Lung microvascular endothelial cell (primary cell): Measurements from ENCODE around the gene BET1. TPM values are rescaled to one million over a fixed set of nuclear protein-coding genes. Genes with fewer than 3 reads are reported as not detected.

ENCODE experiments used
- DNase-seq, 2 donors: peaks; one replicate each; pipeline versions ENCODE4 v3.0.0 to v3.0.0-alpha.2; 2010; ENCODE audit warnings: low read depth in 2 of 2
- total RNA-seq: library from RNA; depleted of rRNA; stranded (reverse); fragments of >200 nt; gene quantifications from 2 replicates; pipeline ENCODE4 v1.2.1, GENCODE V29; 2014

The BET1 gene
- total RNA-seq, 1 donor from 2014 or later, result 28.4 TPM

DNA sequence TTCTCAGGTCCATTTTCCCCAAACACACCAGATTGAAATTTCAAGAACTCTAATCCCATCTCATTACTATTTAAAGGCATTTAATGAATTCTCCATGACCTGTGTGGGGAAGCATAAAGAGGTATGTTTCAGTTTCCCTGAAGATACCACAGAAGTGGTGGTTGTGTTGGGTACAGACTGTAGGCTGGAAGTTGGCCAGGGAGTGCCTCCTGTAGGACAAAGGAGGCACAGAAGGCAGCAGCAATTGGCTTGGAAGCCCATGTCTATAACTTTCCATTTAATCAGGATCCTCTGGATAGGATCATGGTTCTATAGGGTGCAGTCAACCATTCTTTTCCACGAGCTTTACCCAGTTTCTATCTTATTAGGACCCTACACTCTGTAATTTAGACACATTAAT, 8.6 kb upstream of the BET1 start:
- DNase-seq, result peak in 1 of 2 donors; percentile 20

DNA sequence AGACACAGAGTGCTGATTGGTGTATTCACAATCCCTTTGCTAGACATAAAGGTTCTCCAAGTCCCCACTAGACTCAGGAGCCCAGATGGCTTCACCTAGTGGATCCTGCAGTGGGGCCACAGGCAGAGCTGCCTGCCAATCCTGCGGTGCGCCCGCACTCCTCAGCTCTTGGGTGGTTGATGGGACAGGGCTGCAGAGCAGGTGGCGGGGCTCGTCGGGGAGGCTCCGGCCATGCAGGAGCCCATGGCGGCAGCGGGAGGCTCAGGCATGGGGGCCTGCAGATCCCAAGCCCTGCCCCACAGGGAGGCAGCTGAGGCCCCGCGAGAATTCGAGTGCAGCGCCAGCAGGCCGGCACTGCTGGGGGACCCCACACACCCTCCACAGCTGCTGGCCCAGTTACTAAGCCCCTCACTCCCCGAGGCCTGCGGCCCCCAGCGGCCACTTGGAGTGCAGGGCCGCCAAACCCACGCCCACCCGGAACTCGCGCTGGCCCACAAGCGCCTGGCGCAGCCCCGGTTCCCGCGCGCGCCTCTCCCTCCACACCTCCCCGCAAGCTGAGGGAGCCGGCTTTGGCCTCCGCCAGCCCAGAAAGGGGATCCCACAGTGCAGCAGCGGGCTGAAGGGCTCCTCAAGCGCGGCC, 7.7 kb upstream of the BET1 start:
- DNase-seq, result no peak

DNA sequence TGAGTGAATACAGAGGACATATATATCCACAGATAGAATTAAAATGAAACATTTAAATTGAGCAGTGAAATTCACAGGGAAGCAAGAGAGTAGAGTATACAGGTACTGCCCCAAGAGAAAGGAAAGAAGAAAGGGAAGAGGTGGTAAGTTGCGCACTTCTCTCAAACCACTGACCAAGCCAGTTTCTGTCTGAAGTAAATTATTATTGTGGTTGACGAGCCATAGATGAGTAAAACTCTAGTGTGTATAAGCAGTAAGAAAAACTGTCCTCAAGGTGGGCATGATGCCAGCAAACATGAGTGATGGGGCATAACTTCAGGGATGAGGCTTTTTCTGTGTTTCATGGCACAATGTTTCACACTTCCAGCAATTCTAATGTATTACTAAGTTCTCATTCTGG, 4.4 kb upstream of the BET1 start:
- DNase-seq, result peak in 1 of 2 donors; percentile 82

DNA sequence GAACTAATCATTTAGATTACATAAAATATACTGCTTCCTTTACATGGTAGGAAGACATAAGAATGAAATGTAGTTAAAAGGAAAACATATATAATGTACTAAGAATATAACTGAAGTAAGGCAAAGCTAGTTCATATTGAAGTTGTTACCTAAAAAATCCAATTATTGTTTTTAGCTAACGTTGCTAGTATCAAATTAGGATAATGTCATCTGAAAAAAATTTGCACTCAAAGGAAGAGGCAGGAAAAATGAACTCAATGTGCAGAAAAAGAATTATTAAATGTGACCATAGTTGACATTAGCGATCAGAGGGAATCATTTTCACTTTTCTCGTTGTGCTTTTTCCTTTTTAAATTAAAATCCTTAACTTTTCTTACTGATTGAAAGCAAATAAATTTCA, 1.6 kb upstream of the BET1 start:
- DNase-seq, result no peak

DNA sequence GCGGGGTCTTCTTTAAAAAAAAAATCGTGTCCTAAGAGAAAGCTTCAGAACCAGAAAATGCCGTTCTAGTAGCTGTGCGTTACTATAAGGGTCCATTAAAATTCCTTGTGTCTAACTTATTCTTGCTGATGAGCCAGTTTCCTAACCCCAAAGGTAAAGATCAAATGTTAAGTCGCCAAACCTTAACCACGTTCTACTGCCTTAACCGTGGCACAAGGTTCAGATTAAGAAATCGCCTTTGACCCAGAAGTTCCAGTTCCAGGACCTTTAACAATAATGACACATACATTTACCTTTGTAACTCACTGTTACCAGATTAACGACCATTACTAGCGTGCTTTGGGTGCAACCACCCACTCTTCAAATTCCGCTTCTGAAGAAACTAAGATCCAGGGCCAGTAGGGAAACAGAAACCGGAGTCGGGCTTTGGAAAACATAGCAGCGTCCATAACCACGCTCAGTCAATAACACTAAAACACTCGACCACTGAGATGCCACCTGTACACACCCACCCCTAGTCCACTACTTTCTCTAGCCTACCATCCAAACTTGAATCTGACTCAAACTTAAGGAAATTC, 620 bp downstream of the BET1 start:
- peak; percentile 39 to 53 for DNase-seq

DNA sequence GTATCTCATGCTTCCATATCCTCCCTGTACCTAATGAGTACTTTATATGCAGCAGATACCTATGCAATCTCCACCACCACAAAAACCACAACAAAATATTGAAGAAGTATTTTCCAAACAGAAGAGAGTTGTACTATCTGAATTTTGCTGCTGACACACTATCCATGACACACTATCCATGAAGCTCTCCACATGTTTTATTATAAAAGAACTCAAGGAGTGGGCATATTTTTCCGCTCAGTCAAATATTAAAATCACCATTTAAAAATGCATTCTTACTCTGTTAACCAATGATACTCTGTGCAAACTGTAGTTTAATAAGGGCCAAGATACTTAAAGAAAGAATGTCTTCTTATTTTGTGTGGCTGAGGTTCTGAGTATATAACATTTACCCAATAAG, 2.8 kb downstream of the BET1 start:
- no peak for DNase-seq

DNA sequence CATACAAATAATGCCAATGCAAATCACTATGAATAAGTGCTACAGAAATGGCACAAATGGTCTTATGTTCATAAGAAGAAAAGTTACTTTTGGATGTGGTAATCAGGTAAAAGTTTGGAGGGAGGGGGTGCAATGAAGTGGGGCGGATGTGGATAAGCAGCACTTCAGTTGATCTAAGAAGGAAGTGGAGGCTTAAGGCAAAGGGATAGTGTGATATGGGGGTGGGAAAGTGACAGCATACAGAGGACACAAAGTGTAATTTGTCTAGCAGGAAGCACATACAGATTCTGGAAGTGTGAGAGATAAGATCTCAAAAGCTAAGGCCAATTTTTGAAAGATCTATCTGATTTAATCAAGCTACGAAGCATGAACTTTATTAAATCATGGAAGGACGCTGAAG, 6.3 kb downstream of the BET1 start:
- no peak for DNase-seq

DNA sequence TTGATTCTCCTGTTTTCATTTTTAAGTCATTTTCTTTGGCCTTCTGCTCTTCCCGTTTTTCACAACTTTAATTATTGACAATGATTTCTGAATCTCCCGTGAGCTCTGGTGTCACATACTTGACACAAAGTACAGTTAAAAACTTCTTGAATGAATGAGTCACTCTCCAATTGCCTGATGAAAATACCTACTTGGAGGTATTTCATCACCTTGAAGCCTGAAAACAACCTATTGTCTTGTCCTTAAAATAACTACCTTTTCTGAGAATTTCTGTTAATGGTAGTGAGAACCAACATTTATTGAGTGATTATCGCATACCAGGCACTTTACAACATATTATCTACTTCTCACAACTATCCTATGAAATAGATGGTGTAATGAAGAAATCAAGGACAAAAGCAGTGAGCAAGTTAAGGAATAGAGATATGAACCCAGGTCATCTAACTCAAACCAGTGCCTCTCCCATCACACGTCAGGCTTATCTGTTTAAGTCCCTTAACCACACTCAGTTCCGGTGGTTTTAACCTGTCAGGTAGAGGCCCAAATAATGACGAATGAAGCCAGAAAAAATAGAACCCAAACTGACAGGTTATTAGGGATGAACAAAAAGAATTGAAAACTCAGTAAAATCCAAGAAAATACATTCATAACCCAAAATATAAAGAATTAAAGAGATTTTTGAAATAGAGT, 11.6 kb downstream of the BET1 start:
- DNase-seq, result no peak

DNA sequence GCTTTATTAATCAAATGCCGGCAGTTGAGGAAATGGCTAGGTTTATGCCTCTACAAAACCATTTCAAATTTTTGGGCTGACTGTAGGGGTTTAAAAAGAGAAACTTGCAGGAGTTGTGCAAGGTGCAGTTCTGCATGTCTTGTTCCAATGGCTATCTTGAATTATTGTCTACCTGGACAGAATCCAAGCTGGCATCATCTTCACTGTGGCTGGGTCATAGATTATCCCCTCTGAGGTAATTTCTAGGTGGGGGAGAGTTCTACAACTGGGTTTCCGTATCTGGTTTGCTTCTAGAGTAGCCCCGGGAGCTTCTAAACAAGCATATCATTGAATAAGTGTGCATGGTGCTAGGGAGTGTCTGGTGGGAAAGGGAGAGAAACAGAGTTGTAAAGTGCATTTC, 16.9 kb downstream of the BET1 start:
- DNase-seq, result no peak

DNA sequence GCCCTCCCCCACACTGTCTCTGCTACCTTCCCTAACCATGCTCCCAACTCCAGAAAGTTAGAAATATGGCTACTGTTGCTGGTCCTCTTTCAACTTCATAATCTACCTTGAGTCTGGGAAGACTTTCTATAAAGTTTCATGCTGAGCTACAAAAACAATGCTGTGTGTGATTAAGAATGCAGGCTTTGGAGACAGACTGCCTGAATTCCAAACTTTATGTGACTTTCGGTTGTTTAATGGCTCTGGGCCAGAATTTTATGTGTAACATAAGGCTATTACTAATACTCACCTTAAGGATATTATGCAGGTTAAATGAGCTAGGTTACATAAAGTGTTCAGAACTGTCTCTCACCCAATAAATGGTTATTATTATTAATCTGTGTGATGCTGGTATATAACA, 19.1 kb downstream of the BET1 start:
- no peak for DNase-seq

DNA sequence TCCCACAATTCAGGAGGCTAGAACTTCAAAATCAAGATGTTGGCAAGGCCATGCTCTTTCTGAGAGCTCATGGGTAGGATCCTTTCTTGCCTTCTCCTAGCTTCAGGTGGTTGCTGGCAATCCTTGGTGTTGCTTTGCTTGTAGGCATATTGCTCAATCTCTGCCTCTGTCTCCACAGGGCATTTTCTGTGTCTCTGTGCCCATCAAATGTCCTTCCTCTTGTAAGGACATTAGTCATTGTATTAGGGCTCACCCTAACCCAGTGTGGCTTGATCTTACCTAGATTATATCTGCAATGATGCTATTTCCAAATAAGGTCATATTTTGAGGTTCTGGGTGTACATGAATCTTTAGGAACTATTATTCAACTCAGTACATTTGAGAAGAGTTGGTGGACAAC, 20.1 kb downstream of the BET1 start:
- DNase-seq, result no peak

DNA sequence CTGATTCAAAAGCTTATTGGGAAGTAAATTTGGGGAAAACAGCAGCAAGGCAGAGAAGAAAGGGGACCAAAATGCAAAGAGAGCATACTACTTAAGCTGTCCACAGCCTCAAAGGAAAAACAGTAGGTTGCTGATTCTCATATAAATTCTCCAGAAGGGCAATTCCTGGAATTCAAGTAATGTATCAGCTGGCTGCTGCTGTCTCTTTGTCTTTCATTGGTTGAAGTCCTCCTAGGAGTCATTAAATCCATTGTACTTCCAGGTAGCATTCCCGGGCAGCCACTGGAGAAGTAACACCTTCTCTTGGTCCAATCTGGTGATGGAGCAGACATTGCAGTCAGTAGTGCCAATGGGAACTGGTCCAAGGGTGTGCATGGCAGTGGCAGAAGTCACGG, 22.7 kb downstream of the BET1 start:
- DNase-seq, result no peak

DNA sequence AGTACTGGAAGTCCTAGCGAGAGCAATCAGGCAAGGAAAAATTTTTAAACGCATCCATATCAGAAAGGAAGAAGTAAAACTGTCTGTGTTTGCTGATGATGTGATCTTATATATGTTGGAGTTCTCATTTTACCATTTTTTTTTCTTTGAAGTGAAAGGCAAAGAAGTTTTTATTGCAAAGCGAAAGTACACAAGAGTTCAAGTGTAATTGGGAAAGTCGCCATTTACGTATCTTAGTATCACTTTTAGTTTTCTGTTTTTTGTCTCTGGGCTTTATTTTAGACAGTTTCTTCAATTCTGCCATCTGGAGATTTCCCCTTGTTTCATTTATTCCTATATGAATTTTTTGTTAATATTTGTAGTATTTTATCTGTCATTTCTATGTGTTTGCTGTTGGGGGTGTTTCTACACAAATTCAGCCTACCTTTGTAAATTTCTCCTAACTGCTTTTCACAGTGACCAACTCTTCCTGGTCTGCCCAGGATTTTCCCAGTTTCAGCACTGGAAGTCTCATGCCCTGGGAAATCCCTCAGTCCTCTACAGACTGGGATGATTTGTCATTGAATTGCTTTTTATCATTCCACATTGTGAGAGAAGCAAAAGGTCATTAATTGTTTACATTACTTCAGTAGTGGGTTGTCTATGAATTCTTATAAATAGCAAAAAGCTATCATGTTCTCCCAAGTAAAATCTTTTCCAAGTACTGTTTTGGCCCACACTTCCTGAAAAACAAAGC, 23.2 kb downstream of the BET1 start:
- peak; percentile 50 to 61 for DNase-seq

DNA sequence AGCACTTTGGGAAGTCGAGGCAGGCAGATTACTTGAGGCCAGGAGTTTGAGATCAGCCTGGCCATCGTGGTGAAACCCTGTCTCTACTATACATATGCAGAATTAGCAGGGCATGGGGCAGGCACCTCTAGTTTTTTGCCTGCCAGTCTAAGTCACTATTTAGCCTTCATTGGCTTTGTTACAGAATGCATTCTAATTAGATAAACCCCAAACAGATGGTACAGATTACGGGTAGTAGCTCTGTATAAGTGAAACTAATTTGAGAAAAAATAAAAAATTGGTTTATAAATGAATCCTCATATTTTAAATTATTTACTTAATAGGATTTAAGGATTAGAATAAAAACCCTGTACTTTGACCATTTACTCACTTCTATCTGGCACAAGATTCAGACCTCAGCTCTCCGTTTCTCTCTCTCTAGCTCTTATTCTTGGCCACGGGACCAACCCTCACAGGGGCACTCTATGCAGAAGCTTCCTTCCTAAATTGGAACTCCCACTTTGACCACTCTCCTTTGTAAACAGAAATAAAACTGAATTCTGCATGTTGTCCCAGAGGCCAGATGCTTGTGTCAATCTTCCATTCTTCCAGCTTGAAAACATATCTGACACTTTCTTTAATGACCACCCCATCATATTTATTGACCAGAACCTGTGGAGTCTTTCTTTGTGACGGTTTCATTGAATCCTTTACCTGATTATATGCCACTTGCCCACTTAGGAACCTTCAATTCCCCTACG, 26.8 kb downstream of the BET1 start:
- no peak for DNase-seq

DNA sequence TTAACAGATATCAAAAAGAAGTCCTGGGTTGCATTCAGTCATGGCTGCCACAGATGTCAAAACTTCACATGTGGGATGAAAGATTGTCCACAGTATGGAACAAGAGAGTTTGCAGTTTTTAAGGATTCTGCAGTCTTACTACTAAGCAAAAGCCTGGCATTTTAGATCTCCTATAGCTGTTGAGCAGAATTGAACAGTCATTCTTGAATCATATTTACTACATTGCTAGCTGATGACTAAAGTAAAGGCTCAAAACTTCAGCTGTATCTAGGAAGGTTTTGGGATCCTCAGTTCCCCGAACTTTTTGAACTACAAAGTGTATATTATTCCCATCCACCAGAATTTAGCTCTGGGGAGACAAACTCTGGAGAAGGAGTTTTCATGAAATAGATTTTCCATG, 31.0 kb downstream of the BET1 start:
- DNase-seq, result peak in 1 of 2 donors; percentile 3

DNA sequence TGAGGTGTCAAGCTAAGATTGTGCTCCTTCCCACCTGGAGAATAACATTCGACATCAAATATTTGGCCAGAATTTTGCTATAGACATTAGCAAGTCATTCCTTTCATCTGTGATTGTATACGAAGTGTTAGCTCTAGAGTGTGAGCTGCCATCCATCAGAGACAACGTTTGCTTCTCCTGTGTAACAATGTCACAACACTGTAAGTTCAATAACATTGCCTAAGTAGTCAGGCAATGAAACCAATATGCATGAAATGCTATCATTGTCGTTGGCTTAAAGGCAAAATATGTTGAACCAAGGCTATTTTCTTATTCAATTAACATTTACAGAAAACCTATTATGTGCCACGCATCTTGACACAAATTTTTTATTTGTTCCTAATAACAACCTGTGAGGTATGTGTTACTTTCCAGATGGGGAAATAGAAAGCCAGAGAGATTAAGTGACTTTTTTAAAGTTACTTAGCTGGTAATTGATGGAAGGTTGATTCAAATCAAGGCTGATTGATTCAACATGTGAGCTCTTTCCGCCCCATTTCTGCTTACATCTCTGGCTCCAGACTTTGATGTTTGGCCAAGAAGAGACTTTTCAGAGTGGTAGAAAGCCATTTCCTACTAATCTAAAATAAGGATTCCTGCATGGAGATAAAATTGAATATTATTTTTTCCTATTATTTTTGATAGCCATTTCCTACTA, 32.0 kb downstream of the BET1 start:
- no peak for DNase-seq

DNA sequence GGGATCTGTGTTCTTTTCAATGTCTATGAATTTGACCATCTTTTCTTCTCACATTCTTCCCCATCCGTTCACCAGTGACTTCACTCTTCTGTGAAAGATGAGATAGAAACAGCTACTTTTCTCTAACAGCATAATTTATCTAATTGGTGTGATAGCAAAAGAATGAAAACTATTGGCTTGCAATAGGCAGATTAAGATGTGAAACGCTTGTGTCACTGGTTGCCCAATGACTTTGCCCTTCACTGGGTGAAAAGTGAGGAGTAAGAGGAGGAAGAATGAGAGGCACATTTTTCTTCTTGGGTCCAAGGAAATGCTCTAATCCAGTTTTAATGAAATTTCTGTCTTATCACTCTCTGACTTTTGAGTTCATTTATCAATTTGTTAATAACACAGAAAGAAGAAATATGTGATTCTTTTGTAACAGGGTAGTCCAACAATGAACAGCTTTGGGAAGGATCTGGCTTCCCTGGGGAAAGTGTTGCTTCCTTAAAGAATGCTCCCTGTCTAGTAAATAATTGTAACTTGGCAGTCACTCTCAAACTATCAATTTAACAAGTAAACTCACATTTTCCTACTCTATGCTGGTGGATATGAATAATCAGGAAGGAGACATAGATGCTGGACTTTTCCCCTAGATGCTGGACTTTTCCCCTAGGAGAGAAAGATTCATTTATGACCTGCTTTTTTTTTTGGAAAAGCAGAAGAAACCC, 35.1 kb downstream of the BET1 start:
- no peak for DNase-seq

DNA sequence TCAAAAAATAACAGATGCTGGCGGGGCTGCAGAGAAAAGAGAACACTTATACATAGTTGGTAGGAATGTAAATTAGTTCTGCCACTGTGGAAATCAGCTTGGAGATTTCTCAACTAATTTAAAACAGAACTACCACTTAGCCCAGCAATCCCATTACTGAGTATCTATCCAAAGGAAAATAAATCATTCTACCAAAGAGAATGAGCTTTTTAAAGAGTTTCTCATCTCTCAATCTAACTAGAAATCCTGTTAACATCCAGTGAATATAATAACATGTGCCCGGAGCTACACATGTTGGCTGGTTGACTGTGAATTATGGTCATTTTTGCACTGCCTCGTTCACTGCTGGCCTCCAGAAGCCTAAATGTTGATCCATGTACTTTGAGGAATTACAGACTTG, 39.3 kb downstream of the BET1 start:
- DNase-seq, result no peak

DNA sequence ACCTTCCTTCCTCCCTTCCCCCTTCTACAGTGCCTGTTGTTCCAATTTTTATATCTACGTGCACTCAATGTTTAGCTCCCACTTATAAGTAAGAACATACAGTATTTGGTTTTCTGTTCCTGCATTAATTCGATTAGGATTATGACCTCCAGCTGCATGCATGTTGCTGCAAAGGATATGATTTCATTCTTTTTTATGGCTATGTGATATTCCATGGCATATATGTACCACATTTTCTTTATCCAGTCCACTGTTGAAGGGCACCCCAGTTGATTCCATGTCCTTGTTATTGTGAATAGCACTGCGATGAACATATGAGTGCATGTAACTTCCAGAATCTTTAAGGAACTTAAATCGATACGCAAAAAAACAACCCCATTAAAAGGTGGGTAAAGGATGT, 39.9 kb downstream of the BET1 start:
- DNase-seq, result no peak

DNA sequence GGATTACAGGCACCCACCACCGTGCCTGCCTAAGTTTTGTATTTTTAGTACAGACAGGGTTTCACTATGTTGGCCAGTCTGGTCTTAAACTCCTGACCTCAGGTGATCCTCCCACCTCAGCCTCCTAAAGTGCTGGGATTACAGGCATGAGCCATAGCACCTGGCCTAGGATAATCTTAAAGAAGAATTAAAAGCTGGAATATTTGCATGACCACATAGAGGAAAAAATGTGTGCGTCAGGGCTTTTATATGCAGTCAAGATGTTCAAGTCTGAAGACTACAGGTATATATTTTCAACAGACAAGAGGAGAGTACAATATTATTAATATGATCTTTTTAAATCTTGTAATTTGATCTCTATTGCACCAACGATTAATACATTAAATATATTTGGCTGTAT, 43.2 kb downstream of the BET1 start:
- no peak for DNase-seq

DNA sequence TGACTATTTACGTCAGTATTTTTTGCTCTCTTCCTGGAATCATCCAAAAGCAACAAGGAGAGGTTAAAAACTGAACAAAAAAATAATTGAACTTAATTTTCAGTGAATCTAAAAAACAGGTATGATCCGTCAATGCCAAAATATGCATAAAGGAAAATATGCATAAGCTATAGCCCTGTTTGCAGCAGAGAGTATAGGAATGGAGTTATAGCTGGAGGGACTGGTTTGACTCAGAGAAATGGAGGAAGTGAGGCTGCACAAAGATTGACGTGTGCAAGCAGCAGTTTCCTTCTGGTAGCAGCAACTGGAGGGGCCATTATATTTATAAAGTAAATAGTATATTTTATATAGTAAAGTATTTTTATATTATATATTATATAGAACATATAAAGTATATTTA, 45.5 kb downstream of the BET1 start:
- DNase-seq, result peak; percentile 47 to 65
